Common myeloid progenitor, CD34-positive (primary cell): ENCODE measurements around the gene EFHD2.
"Not testable (repeated sequence)": the region's sequence is repeated elsewhere in the genome, so short reads cannot be mapped to it uniquely, and the experiment has no call there.

ENCODE experiments used
- CTCF ChIA-PET: fragments of 350-600 bp; sonication (Branson Sonifier 250); formaldehyde crosslinking; loops from one replicate; lab custom pipeline; 2021; ENCODE audit warnings: antibody characterized with exemption; lab: Charles Lee
- POLR2A ChIA-PET: fragments of 350-600 bp; sonication (Branson Sonifier 250); formaldehyde crosslinking; loops from one replicate; lab custom pipeline; 2021; ENCODE audit warnings: antibody characterized with exemption; lab: Charles Lee
- DNase-seq, 3 donors: peaks; one replicate each; pipeline versions ENCODE4 v3.0.0 to v3.0.0-alpha.2; 2013
- H3K27ac ChIP-seq, 2 experiments: 1 replicate in 1 of 2; 2 replicates in 1 of 2; pipeline ENCODE4 v1.7.0; 2013; ENCODE audit warnings: inconsistent platforms in 2 of 2, low read length in 2 of 2, mild to moderate bottlenecking in 2 of 2, low read depth in 1 of 2, moderate library complexity in 1 of 2; ENCODE audit not compliant: severe bottlenecking in 2 of 2, insufficient read depth in 1 of 2, poor library complexity in 1 of 2
- H3K27me3 ChIP-seq, 5 experiments: replicated peaks in 2 of 5; 1 replicate in 3 of 5; 2 replicates in 2 of 5; pipeline versions ENCODE4 v1.6.1 to v1.7.0; 2013; ENCODE audit warnings: low read length in 4 of 5, mild to moderate bottlenecking in 2 of 5, moderate library complexity in 2 of 5, inconsistent platforms in 1 of 5; ENCODE audit not compliant: insufficient read depth in 5 of 5, control insufficient read depth in 4 of 5
- H3K36me3 ChIP-seq, 4 experiments: 1 replicate in 2 of 4; 2 replicates in 2 of 4; pipeline versions ENCODE4 v1.6.1 to v1.7.0; 2013; ENCODE audit warnings: low read length in 3 of 4, control low read depth in 1 of 4, mild to moderate bottlenecking in 1 of 4; ENCODE audit not compliant: control insufficient read depth in 4 of 4, insufficient read depth in 4 of 4
- H3K4me1 ChIP-seq, 4 experiments: 1 replicate in 3 of 4; 2 replicates in 1 of 4; pipeline versions ENCODE4 v1.6.1 to v1.7.1; 2013; ENCODE audit warnings: low read length in 3 of 4, mild to moderate bottlenecking in 3 of 4, control low read depth in 1 of 4, inconsistent platforms in 1 of 4, moderate library complexity in 1 of 4; ENCODE audit not compliant: control insufficient read depth in 4 of 4, insufficient read depth in 4 of 4; ENCODE audit errors: control extremely low read depth in 1 of 4
- H3K4me3 ChIP-seq, 7 experiments: 1 replicate in 4 of 7; 2 replicates in 3 of 7; pipeline versions ENCODE4 v1.5.1 to v1.7.0; 2013; ENCODE audit warnings: mild to moderate bottlenecking in 7 of 7, low read length in 6 of 7, moderate library complexity in 6 of 7, inconsistent platforms in 2 of 7, low read depth in 2 of 7, control low read depth in 1 of 7; ENCODE audit not compliant: insufficient read depth in 4 of 7, control insufficient read depth in 1 of 7; ENCODE audit errors: extremely low read depth in 1 of 7
- H3K9me3 ChIP-seq, 5 experiments: 1 replicate in 4 of 5; 2 replicates in 1 of 5; pipeline versions ENCODE4 v1.6.1 to v1.7.1; 2013; ENCODE audit warnings: low read length in 4 of 5, mild to moderate bottlenecking in 2 of 5, inconsistent platforms in 1 of 5, low read depth in 1 of 5, moderate library complexity in 1 of 5; ENCODE audit not compliant: control insufficient read depth in 4 of 5, insufficient read depth in 2 of 5; ENCODE audit errors: control extremely low read depth in 1 of 5
- WGBS: methylation state at CpG from one replicate; pipeline ENCODE4 v1.1.5; 2013; ENCODE audit not compliant: insufficient coverage; 5-methylcytosine and 5-hydroxymethylcytosine counted together

The EFHD2 gene

GRCh38 chr1:15463064-15463800 lies 53.5 kb downstream of the EFHD2 start:
- H3K4me1 ChIP-seq, H3K36me3 ChIP-seq, H3K9me3 ChIP-seq, H3K4me3 ChIP-seq, DNase-seq, H3K27ac ChIP-seq, CTCF ChIA-PET, POLR2A ChIA-PET, H3K27me3 ChIP-seq: not testable (repeated sequence)
- 97% methylated on average over 5 of the region's 15 CpGs for WGBS

- H3K36me3 ChIP-seq, H3K9me3 ChIP-seq, H3K4me3 ChIP-seq, POLR2A ChIA-PET, H3K4me1 ChIP-seq, CTCF ChIA-PET, H3K27ac ChIP-seq, H3K27me3 ChIP-seq, DNase-seq: not testable (repeated sequence)
- 100% methylated on average over 1 of the region's 5 CpGs for WGBS
Observed at GRCh38 chr1:15463926-15464322, 54.2 kb downstream of the EFHD2 start.

- no peak overlapping the region for H3K4me3 ChIP-seq
- CTCF ChIA-PET: interaction anchor here (1.3 kb wide), 1 partner anchor 161 kb away, joined by 3 read pairs; no protein-coding TSS in a partner anchor
- H3K9me3 ChIP-seq: no peaks in the 10 kb centered on the region
- no peak for DNase-seq
- POLR2A ChIA-PET: no interaction called here
- H3K27me3 ChIP-seq: no peaks in the 10 kb centered on the region
- H3K27ac ChIP-seq: no peak overlapping the region
- no peaks in the 10 kb centered on the region for H3K4me1 ChIP-seq
- H3K36me3 ChIP-seq: no peaks in the 10 kb centered on the region
- WGBS: 82% methylated on average over 7 of the region's 7 CpGs
Observed at GRCh38 chr1:15465674-15466073, 56.0 kb downstream of the EFHD2 start.

- H3K4me3 ChIP-seq, CTCF ChIA-PET, H3K9me3 ChIP-seq, H3K4me1 ChIP-seq, H3K27me3 ChIP-seq, H3K27ac ChIP-seq, DNase-seq, H3K36me3 ChIP-seq, POLR2A ChIA-PET: not testable (repeated sequence)
- WGBS: 97% methylated on average over 17 of the region's 22 CpGs
Observed at GRCh38 chr1:15466955-15467625, 57.4 kb downstream of the EFHD2 start.

GRCh38 chr1:15468145-15468544 lies 58.5 kb downstream of the EFHD2 start:
- Histone ChIP-seq H3K27me3 (no peaks in the 10 kb centered on the region), H3K4me3 (no peak overlapping the region), H3K4me1 (no peaks in the 10 kb centered on the region), H3K36me3 (no peaks in the 10 kb centered on the region), H3K27ac (no peak overlapping the region), H3K9me3 (no peaks in the 10 kb centered on the region)
- no peak for DNase-seq
- POLR2A ChIA-PET: no interaction called here
- CTCF ChIA-PET: no interaction called here

GRCh38 chr1:15469361-15469760 lies 59.7 kb downstream of the EFHD2 start:
- H3K9me3 ChIP-seq: no peaks in the 10 kb centered on the region
- H3K36me3 ChIP-seq: no peaks in the 10 kb centered on the region
- no peak overlapping the region for H3K27ac ChIP-seq
- no peak overlapping the region for H3K4me3 ChIP-seq
- POLR2A ChIA-PET: no interaction called here
- H3K27me3 ChIP-seq: no peaks in the 10 kb centered on the region
- CTCF ChIA-PET: no interaction called here
- H3K4me1 ChIP-seq: no peaks in the 10 kb centered on the region
- 17% methylated on average over 1 of the region's 3 CpGs for WGBS
- DNase-seq: no peak

- POLR2A ChIA-PET: interaction anchor here (0.6 kb wide), 1 partner anchor 20 kb away, joined by 3 read pairs; no protein-coding TSS in a partner anchor
- H3K4me3 ChIP-seq, H3K4me1 ChIP-seq, CTCF ChIA-PET, H3K9me3 ChIP-seq, H3K27ac ChIP-seq, H3K27me3 ChIP-seq, DNase-seq, H3K36me3 ChIP-seq: not testable (repeated sequence)
- WGBS: 91% methylated on average over 8 of the region's 9 CpGs
Observed at GRCh38 chr1:15469821-15470448, 60.2 kb downstream of the EFHD2 start.
